H9 (cell line): ENCODE measurements around the gene USP3. TPM values are rescaled to one million over a fixed set of nuclear protein-coding genes. Genes with fewer than 3 reads are reported as not detected.

Experiments
- DNase-seq: peaks from one replicate; pipeline ENCODE4 v3.0.0-alpha.2; 2017
- H2AFZ ChIP-seq: one replicate; pipeline ENCODE4 v1.6.1; 2013; ENCODE audit warnings: mild to moderate bottlenecking, low read length, control low read depth, moderate library complexity
- H2AK5ac ChIP-seq: 2 replicates; pipeline ENCODE4 v1.6.1; 2013; ENCODE audit warnings: low read length, control low read depth, mixed read lengths; ENCODE audit not compliant: insufficient read length
- H2BK120ac ChIP-seq: one replicate; pipeline ENCODE4 v1.6.1; 2013; ENCODE audit warnings: low read depth, mild to moderate bottlenecking, low read length, control low read depth, inconsistent platforms; ENCODE audit not compliant: poor library complexity, severe bottlenecking
- H2BK12ac ChIP-seq: 2 replicates; pipeline ENCODE4 v1.6.1; 2013; ENCODE audit warnings: low read length, control low read depth, mixed read lengths, low read depth; ENCODE audit not compliant: insufficient read length
- H2BK15ac ChIP-seq: 2 replicates; pipeline ENCODE4 v1.6.1; 2013; ENCODE audit warnings: low read depth, low read length, control low read depth
- H2BK20ac ChIP-seq: one replicate; pipeline ENCODE4 v1.6.1; 2013; ENCODE audit warnings: low read depth, mild to moderate bottlenecking, low read length, control low read depth, inconsistent platforms; ENCODE audit not compliant: poor library complexity, severe bottlenecking
- H2BK5ac ChIP-seq: 2 replicates; pipeline ENCODE4 v1.6.1; 2013; ENCODE audit warnings: low read length, control low read depth, mixed read lengths; ENCODE audit not compliant: insufficient read length
- H3K14ac ChIP-seq: 2 replicates; pipeline ENCODE4 v1.6.1; 2013; ENCODE audit warnings: low read length, control low read depth; ENCODE audit not compliant: insufficient read depth
- H3K18ac ChIP-seq: 2 replicates; pipeline ENCODE4 v1.6.1; 2013; ENCODE audit warnings: low read depth, mild to moderate bottlenecking, mixed read lengths, low read length, control low read depth; ENCODE audit not compliant: insufficient read length
- H3K23ac ChIP-seq: 2 replicates; pipeline ENCODE4 v1.6.1; 2013; ENCODE audit warnings: low read length, control low read depth, mixed read lengths, low read depth; ENCODE audit not compliant: insufficient read length
- H3K23me2 ChIP-seq: 2 replicates; pipeline ENCODE4 v1.6.1; 2013; ENCODE audit warnings: low read depth, mild to moderate bottlenecking, mixed read lengths, low read length, control low read depth; ENCODE audit not compliant: insufficient read length, poor library complexity, severe bottlenecking
- H3K27ac ChIP-seq: 2 replicates; pipeline ENCODE4 v1.5.1; 2013; ENCODE audit warnings: low read length, control low read depth, mixed read lengths, low read depth; ENCODE audit not compliant: insufficient read length
- H3K27me3 ChIP-seq: 2 replicates; pipeline ENCODE4 v1.6.1; 2013; ENCODE audit warnings: low read length, control low read depth, inconsistent platforms; ENCODE audit not compliant: insufficient read depth
- H3K4ac ChIP-seq: 2 replicates; pipeline ENCODE4 v1.6.1; 2013; ENCODE audit warnings: low read depth, mild to moderate bottlenecking, control low read depth, inconsistent platforms, low read length, moderate library complexity
- H3K4me1 ChIP-seq: 2 replicates; pipeline ENCODE4 v1.6.1; 2013; ENCODE audit warnings: low read length, control low read depth, inconsistent platforms; ENCODE audit not compliant: insufficient read depth
- H3K4me2 ChIP-seq: 2 replicates; pipeline ENCODE4 v1.6.1; 2013; ENCODE audit warnings: low read length, control low read depth, mixed read lengths; ENCODE audit not compliant: insufficient read length, insufficient read depth
- H3K56ac ChIP-seq: 2 replicates; pipeline ENCODE4 v1.6.1; 2013; ENCODE audit warnings: low read depth, mild to moderate bottlenecking, mixed read lengths, low read length, control low read depth; ENCODE audit not compliant: insufficient read length
- H3K79me1 ChIP-seq: 2 replicates; pipeline ENCODE4 v1.6.1; 2013; ENCODE audit warnings: low read depth, mild to moderate bottlenecking, moderate library complexity, low read length, control low read depth, inconsistent platforms; ENCODE audit not compliant: insufficient read depth, poor library complexity, severe bottlenecking
- H3K79me2 ChIP-seq: 2 replicates; pipeline ENCODE4 v1.6.1; 2013; ENCODE audit warnings: low read length, control low read depth, inconsistent platforms; ENCODE audit not compliant: insufficient read depth
- H3K9ac ChIP-seq: 2 replicates; pipeline ENCODE4 v1.6.1; 2013; ENCODE audit warnings: low read length, control low read depth, mixed read lengths; ENCODE audit not compliant: insufficient read length; ENCODE audit errors: extremely low read depth
- H3K9me3 ChIP-seq: one replicate; pipeline ENCODE4 v1.6.1; 2013; ENCODE audit warnings: low read depth, low read length, inconsistent platforms; ENCODE audit not compliant: control insufficient read depth
- H3T11ph ChIP-seq: one replicate; pipeline ENCODE4 v1.6.1; 2013; ENCODE audit warnings: mild to moderate bottlenecking, low read length, control low read depth, inconsistent platforms
- H4K20me1 ChIP-seq: one replicate; pipeline ENCODE4 v1.6.1; 2013; ENCODE audit not compliant: control insufficient read depth, insufficient read length, insufficient read depth
- H4K5ac ChIP-seq: 2 replicates; pipeline ENCODE4 v1.6.1; 2013; ENCODE audit warnings: low read depth, mild to moderate bottlenecking, mixed read lengths, low read length, control low read depth; ENCODE audit not compliant: insufficient read length
- H4K8ac ChIP-seq: replicated peaks from 2 replicates; pipeline ENCODE4 v1.6.1; 2013; ENCODE audit warnings: low read length, control low read depth, mixed read lengths, low read depth; ENCODE audit not compliant: insufficient read length
- H4K91ac ChIP-seq: 2 replicates; pipeline ENCODE4 v1.6.1; 2013; ENCODE audit warnings: low read depth, mild to moderate bottlenecking, moderate library complexity, mixed read lengths, low read length, control low read depth; ENCODE audit not compliant: insufficient read length
- H3K27ac Mint-ChIP-seq, 3 experiments: 2 replicates in 2 of 3; 3 replicates in 1 of 3; pipeline ENCODE4 v1.8.0; 2020 to 2021; ENCODE audit warnings: mixed read lengths in 3 of 3, mild to moderate bottlenecking in 1 of 3, moderate library complexity in 1 of 3
- H3K27me3 Mint-ChIP-seq: 2 replicates; pipeline ENCODE4 v1.8.0; 2021; ENCODE audit warnings: low read depth, mild to moderate bottlenecking, moderate library complexity, mixed read lengths
- H3K36me3 Mint-ChIP-seq, 3 experiments: 2 replicates in 2 of 3; 3 replicates in 1 of 3; pipeline ENCODE4 v1.8.0; 2020 to 2021; ENCODE audit warnings: low read depth in 3 of 3, mixed read lengths in 3 of 3; ENCODE audit not compliant: insufficient read depth in 1 of 3
- H3K4me1 Mint-ChIP-seq, 2 experiments: 2 replicates each; pipeline ENCODE4 v1.8.0; 2020; ENCODE audit warnings: mixed read lengths in 2 of 2
- H3K4me3 Mint-ChIP-seq, 2 experiments: 2 replicates in 1 of 2; 3 replicates in 1 of 2; pipeline ENCODE4 v1.8.0; 2020 to 2021; ENCODE audit warnings: mild to moderate bottlenecking in 2 of 2, mixed read lengths in 2 of 2, moderate library complexity in 1 of 2
- H3K9me3 Mint-ChIP-seq, 2 experiments: 2 replicates in 1 of 2; 3 replicates in 1 of 2; pipeline ENCODE4 v1.8.0; 2020; ENCODE audit warnings: mild to moderate bottlenecking in 2 of 2, mixed read lengths in 2 of 2, moderate library complexity in 1 of 2
- total RNA-seq: library from RNA; stranded (reverse); gene quantifications from 2 replicates; pipeline ENCODE4 v1.2.1, GENCODE V29; 2021
- TF ChIP-seq, protein P1 (sequence below): fragments of 200-600 bp; sonication (generic); conservative IDR thresholded peaks from 3 replicates; pipeline ENCODE4 v1.8.0; 2021; ENCODE audit warnings: antibody characterized with exemption, mild to moderate bottlenecking

USP3 gene
- total RNA-seq, 1 experiment from 2014 or later, result 14.2 TPM

DNA sequence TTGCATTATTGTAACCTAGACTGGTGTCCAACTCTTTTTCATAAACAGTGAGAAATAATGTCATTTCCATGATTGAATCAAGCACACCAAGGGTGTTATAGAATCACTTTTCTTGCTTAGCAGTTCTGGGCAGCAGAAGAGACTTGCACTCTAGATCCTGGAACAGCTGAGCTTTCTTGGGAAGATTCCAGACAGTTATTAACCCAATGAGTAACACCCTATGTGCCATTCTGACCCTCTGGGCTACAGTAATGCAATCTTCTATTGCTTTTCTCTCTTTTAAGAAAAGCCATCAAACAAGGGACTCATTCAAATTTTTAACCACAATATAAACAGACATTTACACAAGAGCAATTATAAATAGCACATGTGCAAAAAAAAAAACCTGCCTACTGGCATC is 39.3 kb upstream of the USP3 start:
- DNase-seq, result no peak
- Histone ChIP-seq H3K9me3 (no peaks in the 10 kb centered on the region), H3K27me3 (no peaks in the 10 kb centered on the region; the same call in 1 of the 2 replicates), H3K14ac (no peak overlapping the region), H4K8ac (no peak overlapping the region), H4K5ac (no peak overlapping the region), H3K18ac (no peak overlapping the region), H3K4me2 (no peak overlapping the region), H3K4me1 (no peaks in the 10 kb centered on the region), H3K23ac (no peak overlapping the region), H3T11ph (no peak overlapping the region), H2BK15ac (no peak overlapping the region), H3K4ac (no peak overlapping the region), H3K27ac (no peak overlapping the region), H3K79me1 (no peaks in the 10 kb centered on the region), H4K91ac (no peak overlapping the region), H2BK12ac (no peak overlapping the region), H3K23me2 (no peaks in the 10 kb centered on the region), H3K79me2 (no peaks in the 10 kb centered on the region), H2BK20ac (no peak overlapping the region), H2BK5ac (no peak overlapping the region), H2AFZ (no peak overlapping the region), H3K9ac (no peak overlapping the region), H2BK120ac (no peak overlapping the region), H3K56ac (no peak overlapping the region), H4K20me1 (no peaks in the 10 kb centered on the region), H2AK5ac (no peak overlapping the region)
- H3K36me3 Mint-ChIP-seq, result peaks cover 0 to 6% (median 2%) of the 10 kb centered on the region in 3 experiments; a peak in 3 of 7 replicates
- no peak overlapping the region for H3K27ac Mint-ChIP-seq
- TF ChIP-seq, protein P1, sequence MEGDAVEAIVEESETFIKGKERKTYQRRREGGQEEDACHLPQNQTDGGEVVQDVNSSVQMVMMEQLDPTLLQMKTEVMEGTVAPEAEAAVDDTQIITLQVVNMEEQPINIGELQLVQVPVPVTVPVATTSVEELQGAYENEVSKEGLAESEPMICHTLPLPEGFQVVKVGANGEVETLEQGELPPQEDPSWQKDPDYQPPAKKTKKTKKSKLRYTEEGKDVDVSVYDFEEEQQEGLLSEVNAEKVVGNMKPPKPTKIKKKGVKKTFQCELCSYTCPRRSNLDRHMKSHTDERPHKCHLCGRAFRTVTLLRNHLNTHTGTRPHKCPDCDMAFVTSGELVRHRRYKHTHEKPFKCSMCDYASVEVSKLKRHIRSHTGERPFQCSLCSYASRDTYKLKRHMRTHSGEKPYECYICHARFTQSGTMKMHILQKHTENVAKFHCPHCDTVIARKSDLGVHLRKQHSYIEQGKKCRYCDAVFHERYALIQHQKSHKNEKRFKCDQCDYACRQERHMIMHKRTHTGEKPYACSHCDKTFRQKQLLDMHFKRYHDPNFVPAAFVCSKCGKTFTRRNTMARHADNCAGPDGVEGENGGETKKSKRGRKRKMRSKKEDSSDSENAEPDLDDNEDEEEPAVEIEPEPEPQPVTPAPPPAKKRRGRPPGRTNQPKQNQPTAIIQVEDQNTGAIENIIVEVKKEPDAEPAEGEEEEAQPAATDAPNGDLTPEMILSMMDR, result no peak
- H3K4me3 Mint-ChIP-seq, result no peak overlapping the region
- peaks cover 15 to 18% of the 10 kb centered on the region in 2 experiments for H3K4me1 Mint-ChIP-seq
- peaks cover 22% of the 10 kb centered on the region for H3K27me3 Mint-ChIP-seq
- H3K9me3 Mint-ChIP-seq, result peaks cover 2 to 3% of the 10 kb centered on the region in 2 experiments; a peak in 3 of 5 replicates
